Activated CD8-positive, alpha-beta memory T cell treated with anti-CD3 and anti-CD28 coated beads, Interleukin-2, amount 50 U/mL, for 24 hours (primary cell): ENCODE results near the gene OR9I1.

Experiments
- DNase-seq: peaks from one replicate; pipeline ENCODE4 v3.0.0-alpha.2; 2020; ENCODE audit errors: extremely low read depth

OR9I1 gene

GRCh38 chr11:58125469-58125868, at the start of gene OR9I1:
Gene OR9I1, minus strand, starts transcription at chr11:58125530. Its CDS starts 6,086 bp downstream, at chr11:58119444.
- no peak for DNase-seq

GRCh38 chr11:58165504-58166106, 40.3 kb upstream of the OR9I1 start:
- DNase-seq: no peak

GRCh38 chr11:58164990-58165389, 39.7 kb upstream of the OR9I1 start:
- DNase-seq: no peak

- DNase-seq: no peak
Observed at GRCh38 chr11:58164389-58164788, 39.1 kb upstream of the OR9I1 start.

GRCh38 chr11:58152781-58153180, 27.5 kb upstream of the OR9I1 start:
- DNase-seq: no peak

- no peak for DNase-seq
Observed at GRCh38 chr11:58142761-58143160, 17.4 kb upstream of the OR9I1 start.

GRCh38 chr11:58135171-58135570, 9.8 kb upstream of the OR9I1 start:
- DNase-seq: no peak

GRCh38 chr11:58134151-58134550, 8.8 kb upstream of the OR9I1 start:
- DNase-seq: no peak

GRCh38 chr11:58133309-58134076, 8.2 kb upstream of the OR9I1 start:
- no peak for DNase-seq

GRCh38 chr11:58127350-58127749, 2.0 kb upstream of the OR9I1 start:
- DNase-seq: no peak

- DNase-seq: no peak
Observed at GRCh38 chr11:58121096-58121495, 4.2 kb downstream of the OR9I1 start.

GRCh38 chr11:58097437-58097836, 27.9 kb downstream of the OR9I1 start:
- DNase-seq: no peak

- DNase-seq: no peak
Observed at GRCh38 chr11:58086528-58086927, 38.8 kb downstream of the OR9I1 start.

- no peak for DNase-seq
Observed at GRCh38 chr11:58075781-58076180, 49.5 kb downstream of the OR9I1 start.

GRCh38 chr11:58070585-58070984, 54.7 kb downstream of the OR9I1 start:
- DNase-seq: no peak

GRCh38 chr11:58068655-58069054, 56.7 kb downstream of the OR9I1 start:
- no peak for DNase-seq

GRCh38 chr11:58067685-58068084, 57.6 kb downstream of the OR9I1 start:
- DNase-seq: no peak
